Fibroblast of lung (primary cell): ENCODE data around the gene TRERF1.

Experiments
- CTCF ChIP-seq, 2 donors: IDR thresholded peaks in 1 of 2; conservative IDR thresholded peaks in 1 of 2; 1 replicate in 1 of 2; 2 replicates in 1 of 2; pipeline ENCODE4 v1.5.1; 2011 to 2012; ENCODE audit warnings: low read length in 2 of 2, control low read depth in 1 of 2, inconsistent platforms in 1 of 2, low read depth in 1 of 2, mild to moderate bottlenecking in 1 of 2
- EZH2 ChIP-seq: IDR thresholded peaks from 2 replicates; pipeline ENCODE4 v1.5.1; 2012; ENCODE audit warnings: low read length, control low read depth, mild to moderate bottlenecking; ENCODE audit errors: missing control alignments

- TF ChIP-seq EZH2 (no peak), CTCF (conservative IDR thresholded peaks at IDR 0.05 in 1 of 2, IDR thresholded peaks at IDR 0.05 in 1 of 2; ENCODE audit: low read depth in 1 of 2, low read length in 2 of 2) (no peak)
Measured at GRCh38 chr6:42320762-42321161, 131.0 kb downstream of the TRERF1 start.
